Measurements from ENCODE around the gene CDO1. TPM values are rescaled to one million over a fixed set of nuclear protein-coding genes. Genes with fewer than 3 reads are reported as not detected.

Gene CDO1
- total RNA-seq (2011; cell fraction: chromatin; rRNA removed; ENCODE audit: low replicate concordance), result not detected in 2 replicates
- not detected in 2 replicates for total RNA-seq (2011; cell fraction: nucleolus; rRNA removed)
- total RNA-seq (2011; cell fraction: nucleoplasm; rRNA removed), result not detected in 2 replicates
- total RNA-seq (2014; rRNA removed) (not detected in 2 replicates), total RNA-seq (2014; rRNA removed; fragmentation: Illumina TruSeq; extraction: Trizol) (not detected in 2 replicates), total RNA-seq (2015; rRNA removed; fragmentation: Illumina TruSeq; extraction: Trizol) (not detected in 2 replicates), total RNA-seq (2021) (0.22 TPM in 1 of 2 replicates, not detected in the other), polyA plus RNA-seq (2011; rRNA removed) (not detected in 2 replicates), polyA plus RNA-seq (2014; fragmentation: Illumina TruSeq; extraction: Trizol) (not detected in 2 replicates), polyA plus RNA-seq (2014; fragmentation: Nextera tagmentation; extraction: Ambion mirVana) (not detected), polyA plus RNA-seq (2014; rRNA removed) (0.16 TPM in 1 of 2 replicates, not detected in the other), polyA minus RNA-seq (2011; rRNA and poly(A)+ RNA removed) (not detected in 2 replicates), Bru-seq, nascent RNA (percentile 8 among the genes with signal in this experiment), BruChase-seq, experiment 1, labeled RNA remaining after a 2-hour chase (percentile 56 among the genes with signal in this experiment), BruChase-seq, experiment 2, labeled RNA remaining after a 6-hour chase (percentile 52 among the genes with signal in this experiment)
- polyA plus RNA-seq (2011; cell fraction: cytosol; rRNA removed), result not detected in 2 replicates
- polyA plus RNA-seq (2011; cell fraction: nucleus; rRNA removed), result not detected in 2 replicates
- polyA plus RNA-seq (2012), result not detected in 2 replicates
- polyA minus RNA-seq (2011; cell fraction: cytosol; rRNA and poly(A)+ RNA removed), result not detected in 2 replicates
- polyA minus RNA-seq (2011; cell fraction: nucleus; rRNA and poly(A)+ RNA removed), result not detected in 2 replicates
- long read RNA-seq, experiment 1, result 0 reads
- long read RNA-seq, experiment 2, result 0 reads
- long read RNA-seq, experiment 3, result 0 reads

DNA sequence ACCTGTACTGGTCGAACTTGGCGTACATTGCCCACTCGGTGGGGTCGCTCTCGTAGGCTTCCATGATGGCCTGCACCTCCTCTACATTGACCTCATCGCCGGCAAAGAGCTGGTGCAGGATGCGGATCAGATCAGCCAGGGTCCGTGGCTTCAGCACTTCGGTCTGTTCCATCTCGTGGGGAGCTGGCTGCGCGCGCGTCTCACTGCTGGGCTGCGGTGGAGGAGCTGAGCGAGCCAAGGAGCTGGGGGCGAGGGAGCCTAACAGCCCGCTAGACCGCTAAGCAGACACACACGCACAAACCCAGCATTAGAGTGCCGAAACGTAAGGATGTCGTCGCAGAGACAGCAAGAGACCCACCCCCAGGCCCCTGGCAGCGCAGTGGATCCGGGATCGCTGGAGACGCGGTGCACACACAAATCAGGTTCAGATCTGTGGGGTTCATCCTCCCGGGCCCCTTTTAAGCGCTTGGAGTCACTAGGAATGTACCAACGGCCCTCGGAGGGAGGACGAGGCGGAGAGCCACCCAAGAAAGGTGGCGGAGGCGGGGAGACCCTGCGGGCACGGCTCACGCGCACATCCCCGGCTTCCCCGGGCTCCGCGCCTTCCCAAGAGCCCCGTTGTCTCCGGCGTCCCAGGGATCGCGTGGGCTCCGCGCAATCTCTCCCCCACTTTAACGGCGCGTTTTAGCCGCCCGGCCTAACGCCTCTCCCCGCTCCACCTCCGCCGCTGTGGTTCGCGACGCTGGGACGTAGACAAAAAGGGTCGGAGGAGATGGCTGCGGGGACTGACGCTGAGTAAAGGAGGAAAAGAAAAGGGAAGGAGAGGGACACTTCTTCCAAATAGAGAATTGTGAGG lies at the start of gene CDO1:
TSS of gene CDO1 (minus strand) at position 434 of the 856 bp plus-strand sequence. CDS start at position 172, 262 bp downstream.
- no peak within 1 kb of the TSS for H3K4me3 ChIP-seq
- H4K20me1 ChIP-seq (replicated peaks; ENCODE audit: control insufficient read depth, insufficient read depth, low read length), result no peaks in the 10 kb centered on the region
- BruUV-seq (replicated peaks), result no TSS peak
- no peaks in the 10 kb centered on the region; a peak in 1 of 5 replicates for H3K4me1 ChIP-seq (replicated peaks in 1 of 2; ENCODE audit: control insufficient read depth in 2 of 2, insufficient read depth in 2 of 2, low read length in 2 of 2)
- ChIA-PET CTCF (ENCODE audit: low intra/inter-chr PET ratio) (no interaction called here), POLR2A (no interaction called here)
- H3K9me3 ChIP-seq (replicated peaks; ENCODE audit: control insufficient read depth, insufficient read depth, low read depth, low read length), result peaks cover 4% of the 10 kb centered on the region; the same call in 1 of the 2 replicates
- H3K27ac ChIP-seq (ENCODE audit: extremely low read depth, low read depth, low read length), result no peak within 1 kb of the TSS
- H3K79me2 ChIP-seq (ENCODE audit: control insufficient read depth, insufficient read depth, low read length), result no peaks in the 10 kb centered on the region
- TF ChIP-seq, protein P1, sequence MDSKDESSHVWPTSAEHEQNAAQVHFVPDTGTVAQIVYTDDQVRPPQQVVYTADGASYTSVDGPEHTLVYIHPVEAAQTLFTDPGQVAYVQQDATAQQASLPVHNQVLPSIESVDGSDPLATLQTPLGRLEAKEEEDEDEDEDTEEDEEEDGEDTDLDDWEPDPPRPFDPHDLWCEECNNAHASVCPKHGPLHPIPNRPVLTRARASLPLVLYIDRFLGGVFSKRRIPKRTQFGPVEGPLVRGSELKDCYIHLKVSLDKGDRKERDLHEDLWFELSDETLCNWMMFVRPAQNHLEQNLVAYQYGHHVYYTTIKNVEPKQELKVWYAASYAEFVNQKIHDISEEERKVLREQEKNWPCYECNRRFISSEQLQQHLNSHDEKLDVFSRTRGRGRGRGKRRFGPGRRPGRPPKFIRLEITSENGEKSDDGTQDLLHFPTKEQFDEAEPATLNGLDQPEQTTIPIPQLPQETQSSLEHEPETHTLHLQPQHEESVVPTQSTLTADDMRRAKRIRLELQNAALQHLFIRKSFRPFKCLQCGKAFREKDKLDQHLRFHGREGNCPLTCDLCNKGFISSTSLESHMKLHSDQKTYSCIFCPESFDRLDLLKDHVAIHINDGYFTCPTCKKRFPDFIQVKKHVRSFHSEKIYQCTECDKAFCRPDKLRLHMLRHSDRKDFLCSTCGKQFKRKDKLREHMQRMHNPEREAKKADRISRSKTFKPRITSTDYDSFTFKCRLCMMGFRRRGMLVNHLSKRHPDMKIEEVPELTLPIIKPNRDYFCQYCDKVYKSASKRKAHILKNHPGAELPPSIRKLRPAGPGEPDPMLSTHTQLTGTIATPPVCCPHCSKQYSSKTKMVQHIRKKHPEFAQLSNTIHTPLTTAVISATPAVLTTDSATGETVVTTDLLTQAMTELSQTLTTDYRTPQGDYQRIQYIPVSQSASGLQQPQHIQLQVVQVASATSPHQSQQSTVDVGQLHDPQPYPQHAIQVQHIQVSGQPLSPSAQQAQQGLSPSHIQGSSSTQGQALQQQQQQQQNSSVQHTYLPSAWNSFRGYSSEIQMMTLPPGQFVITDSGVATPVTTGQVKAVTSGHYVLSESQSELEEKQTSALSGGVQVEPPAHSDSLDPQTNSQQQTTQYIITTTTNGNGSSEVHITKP (IDR thresholded peaks at IDR 0.05; ENCODE audit: partially characterized antibody), result peak; percentile 24
- TF ChIP-seq ZNF644 (tag; IDR thresholded peaks at IDR 0.05; ENCODE audit: low read depth), result no peak
- H3K27me3 ChIP-seq (ENCODE audit: control insufficient read depth in 2 of 2, insufficient read depth in 2 of 2, low read length in 2 of 2), result peaks cover 26 to 30% of the 10 kb centered on the region in 2 experiments; a peak in 4 of 5 replicates
- H3K36me3 ChIP-seq (ENCODE audit: control insufficient read depth, insufficient read depth, low read length), result no peaks in the 10 kb centered on the region
- ATAC-seq (no peak), DNase-seq (ENCODE audit: extremely low read depth in 1 of 4, low spot score in 3 of 4) (no peak), FAIRE-seq (no peak)
- intact Hi-C loops (cut with micrococcal nuclease) (no loop called here), in situ Hi-C loops (cut with MboI) (no loop called here)
- no peak within 1 kb of the TSS for H3K4me2 ChIP-seq (ENCODE audit: insufficient read depth, low read length)
- H2AFZ ChIP-seq (ENCODE audit: low read depth, low read length), result no peak within 1 kb of the TSS
- no peak within 1 kb of the TSS for H3K9ac ChIP-seq (ENCODE audit: insufficient read depth in 1 of 2, low read depth in 2 of 2, low read length in 2 of 2)
- no peaks in the 10 kb centered on the region for H3K9me1 ChIP-seq (ENCODE audit: control insufficient read depth, insufficient read depth, low read length)
- WGBS (ENCODE audit: insufficient coverage, low coverage, missing lambda C conversion rate), result 43% methylated on average over 57 of the region's 69 CpGs
